SK-N-MC (cell line): Measurements from ENCODE around the gene LRRC4C.

Source experiments
- EZH2 ChIP-seq: fragments of 200-600 bp; sonication (generic); IDR thresholded peaks from one replicate; pipeline ENCODE4 v1.6.1; 2017; ENCODE audit warnings: antibody characterized with exemption
- POLR2AphosphoS5 ChIP-seq: IDR thresholded peaks from 2 replicates; pipeline ENCODE4 v1.6.1; 2012; ENCODE audit warnings: mild to moderate bottlenecking, low read depth, low read length, borderline replicate concordance

DNA sequence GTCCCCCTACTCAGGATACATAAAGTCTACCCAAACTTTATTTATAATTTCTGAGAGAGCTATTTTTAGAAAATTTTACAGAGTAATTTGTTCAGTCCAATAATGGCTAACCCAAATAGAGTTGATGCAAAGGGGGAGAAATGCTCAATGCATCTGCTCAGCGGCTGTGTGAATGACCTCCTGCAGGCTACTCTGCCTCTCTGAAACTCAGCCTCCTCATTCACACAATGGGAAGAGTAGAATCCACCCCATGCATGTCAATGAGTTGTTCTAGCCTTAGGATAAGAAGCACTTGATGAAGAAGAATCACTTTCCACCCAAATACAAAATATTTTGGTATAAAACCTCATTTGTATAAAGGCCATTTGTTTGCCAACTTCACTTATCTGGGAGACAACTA, 1204.0 kb downstream of the LRRC4C start:
- no peak for TF ChIP-seq EZH2
- TF ChIP-seq POLR2AphosphoS5, result no peak
